ENCODE results near the gene DNAI1. TPM values are rescaled to one million over a fixed set of nuclear protein-coding genes. Genes with fewer than 3 reads are reported as not detected.
"Not testable (repeated sequence)": the region's sequence is repeated elsewhere in the genome, so short reads cannot be mapped to it uniquely, and the experiment has no call there.

Gene DNAI1
- total and polyA plus RNA-seq, 12 donors: 0.09 to 0.28 (median 0.18) TPM; not detected in 9

- peaks cover 0 to 35% (median 0%) of the 10 kb centered on the region in 9 donors for H3K36me3 ChIP-seq
- intact Hi-C loops (cut with DNase I): loop anchor here in 5 of 10 donors (10.0 kb wide), 2 partner anchors 46 to 164 kb away; no protein-coding TSS in a partner anchor
- H3K27ac ChIP-seq: no peak overlapping the region
- no peak for TF ChIP-seq CTCF (IDR thresholded peaks at IDR 0.05)
- H3K4me3 ChIP-seq: no peak overlapping the region
- H3K4me1 ChIP-seq: peaks cover 0 to 43% (median 25%) of the 10 kb centered on the region in 9 donors
- DNase-seq: peak; percentile 72 to 85
- no peaks in the 10 kb centered on the region for H3K27me3 ChIP-seq
- peak; percentile 90 to 97 (median 96) for ATAC-seq
- no peaks in the 10 kb centered on the region for H3K9me3 ChIP-seq
- 5 to 10% methylated on average over 4 of the region's 4 CpGs for WGBS, 2 donors
These were observed 27.7 kb upstream of the DNAI1 start for GRCh38 chr9:34430843-34431437.

- Histone ChIP-seq H3K4me3 (no peak overlapping the region), H3K27me3 (no peaks in the 10 kb centered on the region), H3K27ac (no peak overlapping the region), H3K36me3 (peaks cover 0 to 28% (median 0%) of the 10 kb centered on the region in 9 donors), H3K4me1 (peaks cover 0 to 43% (median 27%) of the 10 kb centered on the region in 9 donors), H3K9me3 (no peaks in the 10 kb centered on the region)
- DNase-seq (no peak), ATAC-seq (no peak)
- TF ChIP-seq CTCF (IDR thresholded peaks at IDR 0.05): no peak
- WGBS, 2 donors: 58 to 73% methylated on average over 2 of the region's 2 CpGs
- intact Hi-C loops (cut with DNase I): loop anchor here in 5 of 10 donors (10.0 kb wide), 2 partner anchors 47 to 163 kb away; no protein-coding TSS in a partner anchor
These were observed 26.9 kb upstream of the DNAI1 start for GRCh38 chr9:34431667-34432066.

GRCh38 chr9:34437006-34437925 lies 21.3 kb upstream of the DNAI1 start:
- Histone ChIP-seq H3K4me3 (no peak overlapping the region), H3K27ac (no peak overlapping the region), H3K36me3 (peaks cover 0 to 23% (median 0%) of the 10 kb centered on the region in 9 donors), H3K27me3 (no peaks in the 10 kb centered on the region), H3K9me3 (no peaks in the 10 kb centered on the region), H3K4me1 (peaks cover 5 to 50% (median 32%) of the 10 kb centered on the region in 9 donors)
- DNase-seq: peak in 1 of 2 donors; percentile 57
- TF ChIP-seq CTCF (IDR thresholded peaks at IDR 0.05): peak; percentile 53 to 86 (median 78)
- intact Hi-C loops (cut with DNase I): loop anchor here in 8 of 10 donors (1.0 to 10.0 kb wide), 10 partner anchors 52 to 158 kb away; no protein-coding TSS in a partner anchor
- peak; percentile 75 to 86 (median 80) for ATAC-seq
- 57 to 58% methylated on average over 13 to 14 of the region's 14 CpGs for WGBS, 2 donors

GRCh38 chr9:34437926-34438307 lies 20.7 kb upstream of the DNAI1 start:
- H3K27me3 ChIP-seq, ATAC-seq, H3K4me3 ChIP-seq, H3K27ac ChIP-seq, DNase-seq, H3K9me3 ChIP-seq: not testable (repeated sequence)
- intact Hi-C loops (cut with DNase I): loop anchor here in 8 of 10 donors (1.0 to 10.0 kb wide), 10 partner anchors 53 to 157 kb away; no protein-coding TSS in a partner anchor
- H3K36me3 ChIP-seq: peaks cover 0 to 23% (median 0%) of the 10 kb centered on the region in 9 donors
- peaks cover 5 to 55% (median 37%) of the 10 kb centered on the region in 9 donors for H3K4me1 ChIP-seq
- whole genome bisulfite sequencing, 2 donors: 97% methylated on average over 28 of the region's 28 CpGs

GRCh38 chr9:34438465-34438864 lies 20.1 kb upstream of the DNAI1 start:
- not testable (repeated sequence) for ATAC-seq, H3K27ac ChIP-seq, H3K9me3 ChIP-seq, H3K4me3 ChIP-seq, H3K27me3 ChIP-seq, DNase-seq
- Histone ChIP-seq H3K4me1 (peaks cover 5 to 61% (median 42%) of the 10 kb centered on the region in 9 donors), H3K36me3 (peaks cover 0 to 23% (median 0%) of the 10 kb centered on the region in 9 donors)
- intact Hi-C loops (cut with DNase I): loop anchor here in 6 of 10 donors (5.0 to 10.0 kb wide), 5 partner anchors 54 to 156 kb away; no protein-coding TSS in a partner anchor
- WGBS, 2 donors: 94% methylated on average over 4 of the region's 4 CpGs

All from heart right ventricle (tissue), 16 donors.